Measurements from ENCODE around the gene BANF2. TPM values are rescaled to one million over a fixed set of nuclear protein-coding genes. Genes with fewer than 3 reads are reported as not detected.

The BANF2 gene
- total and polyA plus RNA-seq, 2 of the 4 experiments (the other 2 are of a cell fraction) = not detected

DNA sequence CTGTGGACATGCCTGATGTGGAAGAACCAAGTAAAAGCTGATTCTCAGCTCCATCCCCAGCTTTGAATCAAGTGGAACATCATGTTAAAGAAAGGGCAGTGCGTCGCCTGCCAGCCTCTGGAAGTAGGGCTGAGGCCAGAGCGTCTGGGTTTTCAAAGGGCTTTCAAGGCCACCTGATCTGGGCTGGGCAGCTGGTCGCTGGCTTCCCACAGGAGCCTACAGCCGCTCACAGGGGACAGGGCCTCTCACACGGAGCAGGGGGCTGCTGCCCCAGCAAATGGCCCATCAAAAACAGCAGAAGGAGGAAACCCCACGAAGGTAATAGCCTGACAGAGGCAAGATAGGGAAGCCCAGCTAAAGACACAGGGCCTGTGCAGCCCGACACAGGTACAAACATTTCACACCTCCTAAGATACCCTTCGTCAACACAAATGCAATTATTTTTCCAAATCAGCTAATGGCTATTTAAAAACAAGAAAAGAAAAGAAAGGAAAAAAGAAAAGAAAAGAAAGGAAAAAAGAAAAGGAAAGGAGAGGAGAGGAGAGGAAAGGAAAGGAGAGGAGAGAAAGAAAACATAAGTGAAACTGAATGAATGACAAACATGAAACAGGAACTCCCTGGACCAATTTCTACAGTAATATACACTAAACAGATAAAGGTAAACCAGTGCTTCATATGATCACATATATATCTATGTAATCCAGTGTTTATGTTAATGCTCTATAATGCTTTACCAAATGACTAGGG is 42.5 kb upstream of the BANF2 start:
- Histone ChIP-seq H3K9me3 (ENCODE audit: control insufficient read depth, insufficient read depth, low read length) (peaks cover 7% of the 10 kb centered on the region; the same call in 1 of the 2 replicates), H3K23ac (ENCODE audit: low read depth, low read length) (no peak overlapping the region), H2AFZ (replicated peaks; ENCODE audit: low read length, poor library complexity) (no peak overlapping the region), H4K20me1 (ENCODE audit: insufficient read depth, low read length) (peaks cover 93% of the 10 kb centered on the region), H2AK5ac (ENCODE audit: low read depth, low read length) (no peak overlapping the region), H3K4ac (ENCODE audit: low read depth, low read length) (no peak overlapping the region), H4K91ac (ENCODE audit: insufficient read depth, low read depth, low read length) (no peak overlapping the region), H3K4me2 (ENCODE audit: low read depth, low read length) (no peak overlapping the region), H3K4me1 (ENCODE audit: control insufficient read depth, insufficient read depth, low read length) (peaks cover 33% of the 10 kb centered on the region), H3K27ac (ENCODE audit: insufficient read depth, low read length) (no peak overlapping the region), H2AK9ac (replicated peaks; ENCODE audit: low read depth, low read length, poor library complexity) (no peak overlapping the region), H2BK120ac (ENCODE audit: low read depth, low read length) (no peak overlapping the region), H4K8ac (ENCODE audit: low read depth in 2 of 2, low read length in 2 of 2) (no peak overlapping the region), H3K14ac (replicated peaks; ENCODE audit: low read depth, low read length) (no peak overlapping the region), H3K9me1 (ENCODE audit: insufficient read depth, low read length) (peaks cover 27% of the 10 kb centered on the region), H3K4me3 (ENCODE audit: insufficient read depth, low read depth, low read length) (no peak overlapping the region), H3K18ac (ENCODE audit: low read depth, low read length) (no peak overlapping the region), H2BK5ac (ENCODE audit: low read depth, low read length, poor library complexity, severe bottlenecking) (no peak overlapping the region), H3K27me3 (ENCODE audit: control insufficient read depth, insufficient read depth, low read length) (no peaks in the 10 kb centered on the region), H4K5ac (ENCODE audit: low read depth, low read length) (no peak overlapping the region), H3K79me1 (ENCODE audit: low read depth in 1 of 2, low read length in 2 of 2) (peaks cover 23 to 88% of the 10 kb centered on the region in 2 experiments; a peak in 3 of 4 replicates), H3K56ac (ENCODE audit: extremely low read depth, insufficient read depth, low read length) (no peak overlapping the region), H3K36me3 (ENCODE audit: control insufficient read depth, insufficient read depth, low read length) (peaks cover 55% of the 10 kb centered on the region), H3K9ac (ENCODE audit: low read depth, low read length) (no peak overlapping the region), H2BK20ac (ENCODE audit: low read depth, low read length) (no peak overlapping the region), H2BK15ac (ENCODE audit: low read depth, low read length) (no peak overlapping the region)
- dilution Hi-C loops (cut with HindIII; ENCODE audit: low sequenced_read_pairs, unreplicated experiment) = no loop called here
- DNase-seq = no peak
- TF ChIP-seq RFX5 (IDR thresholded peaks at IDR 0.05; ENCODE audit: low read depth, low read length) (no peak), CHD1 (IDR thresholded peaks at IDR 0.05; ENCODE audit: low read depth, low read length) (no peak), RAD21 (IDR thresholded peaks at IDR 0.05; ENCODE audit: low read length) (no peak), CEBPB (IDR thresholded peaks at IDR 0.05; ENCODE audit: low read depth, low read length) (no peak)
- 72% methylated on average over 5 of the region's 9 CpGs; no CpG with 5 or more reads in 1 of the 2 experiments for WGBS, 2 experiments (ENCODE audit: extremely low coverage in 2 of 2, insufficient read length in 1 of 2)
- no TSS peak for BruUV-seq (replicated peaks)
- intact Hi-C loops (cut with micrococcal nuclease) = no loop called here
- in situ Hi-C loops (cut with MboI; ENCODE audit: low sequenced_read_pairs) = no loop called here
- ChIA-PET CTCF (no interaction called here), POLR2A (ENCODE audit: unreplicated experiment) (no interaction called here)
- ATAC-seq (ENCODE audit: low read depth) = no peak

Data from IMR-90 (cell line).